RKO (cell line): Measurements from ENCODE around the gene CAMK2D.

ENCODE experiments used
- DNase-seq: peaks from one replicate; pipeline ENCODE4 v3.0.0-alpha.2; 2016; ENCODE audit warnings: low spot score

The CAMK2D gene

DNA sequence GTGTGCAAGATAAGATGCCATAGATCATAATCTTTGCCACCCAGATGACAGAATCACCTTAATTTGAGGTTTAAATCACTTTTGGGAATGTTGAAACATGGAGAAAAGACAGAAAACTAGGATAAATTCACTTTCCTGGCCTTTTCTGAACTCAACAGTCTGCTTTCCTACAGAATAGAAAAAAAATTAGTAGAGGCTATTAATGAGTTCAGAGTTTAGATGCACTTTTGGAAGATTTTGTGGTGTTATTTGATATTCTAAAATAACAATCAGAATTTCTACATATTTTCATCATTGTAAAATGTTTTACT is 195.9 kb downstream of the CAMK2D start:
- no peak for DNase-seq

DNA sequence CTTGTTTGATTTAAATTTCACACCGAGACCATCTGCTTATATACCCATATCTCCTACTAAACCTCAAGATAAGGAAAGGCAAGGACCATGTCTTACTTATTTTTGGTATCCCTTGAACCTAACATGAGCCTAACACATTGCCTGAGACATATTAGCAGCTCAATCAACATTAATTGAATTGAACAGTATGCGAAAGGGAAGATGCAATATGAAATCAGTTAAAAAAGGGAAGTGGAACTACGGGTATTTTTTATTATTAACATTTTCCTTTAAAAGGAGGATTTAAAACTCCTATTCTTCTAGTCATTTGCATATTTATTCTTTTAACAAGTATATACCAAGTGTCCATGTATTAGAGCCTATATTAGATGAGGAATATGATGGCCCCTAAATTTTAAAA is 197.0 kb downstream of the CAMK2D start:
- DNase-seq: no peak

DNA sequence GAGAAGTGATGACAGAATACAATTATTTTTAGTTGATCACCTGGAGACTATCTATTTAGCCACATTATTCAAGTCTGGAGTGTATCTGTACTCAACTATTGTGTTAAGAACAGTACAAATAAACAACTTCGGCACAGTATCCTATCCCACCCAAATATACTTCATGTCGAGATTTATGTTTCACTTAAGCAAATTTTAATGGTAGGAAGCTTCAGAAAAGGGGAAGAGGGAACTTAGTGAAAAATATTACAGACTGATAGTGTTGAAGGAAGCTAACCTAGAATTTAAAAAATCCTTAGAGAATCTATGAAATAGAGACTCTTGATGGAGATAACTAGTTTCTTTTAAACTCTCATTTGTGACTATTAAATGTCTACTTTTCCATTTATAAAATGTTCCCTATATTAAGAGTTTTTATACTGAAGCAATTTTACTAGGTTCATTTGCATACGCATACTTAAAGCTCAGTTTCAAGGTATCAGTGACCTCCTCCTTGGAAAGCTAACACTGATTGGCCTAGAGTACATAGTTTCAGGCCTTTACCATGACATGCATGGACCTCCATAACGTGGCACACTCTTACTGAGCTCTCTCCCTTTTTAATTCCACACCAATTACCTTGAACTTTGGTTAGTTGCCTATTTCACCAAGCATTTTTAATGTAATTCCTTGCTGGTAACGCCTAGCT is 197.7 kb downstream of the CAMK2D start:
- DNase-seq: no peak

DNA sequence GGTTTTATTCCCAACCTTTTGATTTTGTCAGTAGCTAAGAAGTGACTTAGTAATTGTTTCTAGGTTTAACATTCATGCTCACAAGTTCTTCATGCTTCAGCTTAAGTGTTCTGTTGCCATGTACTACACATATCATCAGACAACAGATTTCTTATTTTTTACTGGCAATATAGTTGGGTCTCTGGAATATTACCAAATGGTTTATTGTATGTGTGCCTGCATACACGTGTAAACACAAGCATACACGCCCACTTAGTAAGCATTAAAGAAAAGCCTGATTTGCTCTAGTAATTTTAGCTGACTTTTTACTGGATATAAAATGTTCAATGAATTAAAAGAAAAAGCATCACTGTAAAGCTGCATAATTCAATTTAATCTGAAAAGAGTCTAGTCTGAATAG is 199.8 kb downstream of the CAMK2D start:
- DNase-seq: no peak

DNA sequence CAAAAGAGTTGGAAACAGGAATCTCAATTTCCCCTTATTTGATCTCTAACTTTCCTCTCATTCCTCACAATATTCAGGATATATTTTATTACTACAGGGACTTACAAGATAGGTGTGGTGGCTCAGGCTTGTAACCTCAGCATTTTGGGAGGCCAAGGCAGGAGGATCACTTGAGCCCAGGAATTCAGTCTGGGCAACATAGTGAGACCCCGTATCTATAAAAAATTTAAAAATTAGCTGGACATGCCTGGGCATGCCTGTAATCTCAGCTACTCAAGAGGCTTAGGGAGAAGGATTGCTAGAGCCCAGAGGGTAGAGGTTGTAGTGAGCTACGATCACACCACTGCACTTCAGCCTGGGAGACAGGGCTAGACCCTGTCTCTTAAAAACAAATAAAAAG is 200.4 kb downstream of the CAMK2D start:
- DNase-seq: no peak

DNA sequence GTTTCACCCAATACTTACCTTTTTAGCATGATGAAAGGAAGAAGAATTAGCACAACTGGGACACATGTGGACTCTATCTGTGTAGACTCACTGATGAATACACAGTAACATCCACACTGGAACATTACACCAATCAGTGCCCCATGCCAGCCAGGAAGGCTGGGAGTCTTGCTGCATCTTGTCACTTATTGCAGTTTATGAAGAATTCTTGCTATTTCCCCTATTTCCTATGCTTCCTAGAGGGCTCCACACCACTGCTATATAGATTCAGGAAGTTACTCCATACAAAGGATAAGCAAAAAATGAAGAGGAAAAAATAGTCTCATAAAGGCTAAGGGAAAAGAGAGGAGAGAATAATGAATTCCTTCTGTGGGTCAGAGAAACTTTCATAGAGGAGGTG is 201.0 kb downstream of the CAMK2D start:
- DNase-seq: no peak

DNA sequence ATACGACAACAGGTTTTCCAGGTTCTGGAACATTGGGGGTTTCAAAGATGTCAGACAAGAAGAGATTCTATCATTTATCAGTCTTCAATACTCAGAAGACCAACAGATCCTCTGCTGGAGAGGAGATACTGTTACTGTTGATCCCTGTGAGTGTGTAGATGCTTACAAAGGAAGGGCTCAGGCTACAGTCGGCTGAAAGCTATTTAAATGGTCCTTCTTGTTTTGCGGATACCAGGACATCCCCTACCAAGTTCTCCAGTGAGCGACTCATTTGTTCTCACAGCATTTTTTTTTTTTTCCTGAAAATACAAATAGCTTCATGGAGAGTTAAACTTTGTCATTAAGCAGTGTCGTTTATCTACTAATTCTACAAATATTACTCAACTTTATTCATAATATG is 201.6 kb downstream of the CAMK2D start:
- DNase-seq: no peak

DNA sequence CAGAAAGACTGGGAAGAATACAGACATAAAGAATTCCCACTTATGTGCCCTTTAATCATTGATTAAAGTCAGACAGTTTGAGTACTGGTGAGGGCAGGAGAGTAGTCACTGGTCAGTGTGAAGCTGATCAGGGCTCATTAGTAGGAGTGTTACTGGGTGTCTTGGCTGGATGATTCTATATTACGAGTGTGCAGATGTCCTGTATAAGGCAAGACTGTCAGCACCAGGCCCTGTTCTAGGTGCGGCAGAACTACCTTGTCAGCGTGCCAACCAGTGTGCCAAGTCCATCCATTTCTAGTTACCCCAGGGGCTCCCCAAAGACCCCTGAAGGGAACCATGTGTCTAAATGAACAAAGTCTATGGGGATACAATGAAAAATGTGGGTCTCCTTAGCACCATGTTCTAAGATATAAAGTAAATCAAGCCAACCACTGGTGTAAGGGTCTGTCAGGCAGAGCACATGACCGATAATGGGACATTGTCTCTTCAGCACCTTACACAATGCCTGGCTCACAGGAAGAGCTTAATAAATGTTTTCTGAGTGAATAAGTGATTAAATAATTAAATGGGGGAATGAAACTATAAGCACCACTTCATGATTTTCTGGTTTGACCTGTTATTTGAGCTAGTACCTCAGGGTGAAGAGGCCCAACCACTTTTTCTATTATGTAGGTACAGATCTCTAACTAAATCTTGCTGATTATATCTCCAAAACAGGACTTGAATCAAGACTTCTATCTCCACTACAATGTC is 205.0 kb downstream of the CAMK2D start:
- no peak for DNase-seq

DNA sequence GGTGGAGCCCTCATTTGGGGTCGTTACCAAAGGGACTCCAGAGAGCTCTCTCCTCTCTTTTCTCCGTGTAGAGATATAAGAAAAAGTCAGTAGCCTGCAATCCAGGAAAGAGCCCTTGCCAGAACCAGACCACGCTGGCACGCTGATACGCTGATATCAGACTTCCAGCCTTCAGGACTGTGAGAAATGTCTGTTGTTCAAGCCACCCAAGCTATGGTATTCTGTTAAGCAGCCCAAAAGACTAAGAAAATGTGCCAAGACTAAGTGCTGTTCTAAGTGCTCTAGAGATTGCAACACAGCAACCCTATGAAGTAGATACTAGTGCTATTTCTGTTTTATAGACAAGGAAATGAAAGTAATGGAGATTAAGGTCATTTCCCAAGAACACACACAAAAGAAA is 205.7 kb downstream of the CAMK2D start:
- DNase-seq: no peak

DNA sequence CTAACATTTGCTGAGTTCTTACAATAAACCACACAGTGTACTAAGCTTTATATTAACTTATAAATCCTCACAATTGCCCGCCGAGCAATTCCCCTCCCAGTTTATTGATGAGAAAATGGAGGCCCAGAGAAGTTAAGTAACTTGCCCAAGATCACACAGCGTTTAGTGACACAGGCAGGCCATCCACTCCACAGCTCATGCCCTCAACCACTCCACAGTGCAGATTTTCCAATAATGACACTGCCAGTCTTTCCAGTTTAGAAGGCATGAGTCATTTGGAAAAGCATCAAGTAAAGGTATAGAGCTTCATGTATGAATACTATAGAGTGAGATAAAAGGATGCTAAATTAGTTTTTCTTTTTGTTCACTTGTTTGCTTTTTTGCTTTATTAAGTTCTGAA is 208.5 kb downstream of the CAMK2D start:
- DNase-seq: no peak

DNA sequence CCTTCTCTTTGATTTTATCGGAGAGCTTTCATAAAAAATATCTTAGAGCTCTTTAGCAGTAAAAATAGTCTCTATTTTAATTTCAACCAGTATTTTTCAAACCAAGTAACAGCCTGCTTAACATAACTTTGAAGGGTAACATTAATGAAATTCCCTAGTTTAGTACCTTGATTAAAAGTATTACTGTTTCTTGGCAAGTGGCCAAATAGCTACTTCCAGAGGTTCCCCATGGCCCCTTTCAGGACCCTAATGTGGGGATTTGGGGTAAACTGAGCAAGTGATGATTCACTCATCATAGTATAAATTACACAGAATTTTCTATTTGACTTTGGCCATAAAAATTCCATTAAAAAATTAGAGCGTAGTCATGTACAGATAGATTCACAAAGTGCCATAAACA is 211.0 kb downstream of the CAMK2D start:
- no peak for DNase-seq

DNA sequence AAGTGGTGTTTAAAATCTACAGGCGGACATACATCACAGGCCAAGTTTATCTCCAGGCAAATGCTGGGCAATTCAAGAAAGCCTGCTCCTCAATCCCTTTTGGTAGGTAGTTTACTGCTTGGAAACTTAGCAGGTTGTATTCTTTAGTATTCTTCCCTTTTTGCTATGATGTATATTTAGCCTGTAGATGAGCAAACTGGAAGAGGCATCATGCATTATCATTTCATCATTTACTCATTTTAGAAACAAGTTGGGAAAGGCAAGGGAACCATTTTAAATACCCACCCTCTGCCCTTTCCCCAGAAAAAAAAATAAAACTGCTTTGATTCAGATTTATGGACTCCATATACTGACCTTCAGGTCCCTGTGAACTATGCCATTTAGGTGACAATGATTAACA is 213.2 kb downstream of the CAMK2D start:
- no peak for DNase-seq

DNA sequence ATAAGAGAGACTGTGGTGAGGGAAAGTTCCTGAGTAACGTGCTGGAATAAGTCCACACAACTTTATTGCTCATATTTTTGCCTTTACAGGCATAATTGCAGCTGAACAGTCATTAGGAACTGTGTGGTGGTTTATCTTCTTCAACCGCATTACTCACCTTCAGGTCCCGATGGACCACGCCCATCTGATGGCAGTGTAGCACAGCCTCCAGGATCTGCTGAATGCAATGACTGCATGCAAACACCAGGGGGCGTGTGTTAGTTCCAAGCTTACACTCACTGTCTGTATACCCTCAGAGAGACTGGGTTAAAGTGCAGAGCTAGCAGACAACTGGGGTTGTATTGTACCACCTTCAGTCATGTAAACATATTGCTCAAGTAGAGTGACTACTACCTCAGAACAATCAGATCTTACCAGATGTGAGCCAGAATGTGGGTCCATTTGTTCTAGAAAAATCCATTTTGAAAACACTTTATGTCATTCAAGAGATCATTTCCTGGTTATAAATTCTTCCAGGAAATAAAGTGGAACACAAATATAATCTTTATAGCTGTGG is 214.0 kb downstream of the CAMK2D start:
- DNase-seq: peak; percentile 98

DNA sequence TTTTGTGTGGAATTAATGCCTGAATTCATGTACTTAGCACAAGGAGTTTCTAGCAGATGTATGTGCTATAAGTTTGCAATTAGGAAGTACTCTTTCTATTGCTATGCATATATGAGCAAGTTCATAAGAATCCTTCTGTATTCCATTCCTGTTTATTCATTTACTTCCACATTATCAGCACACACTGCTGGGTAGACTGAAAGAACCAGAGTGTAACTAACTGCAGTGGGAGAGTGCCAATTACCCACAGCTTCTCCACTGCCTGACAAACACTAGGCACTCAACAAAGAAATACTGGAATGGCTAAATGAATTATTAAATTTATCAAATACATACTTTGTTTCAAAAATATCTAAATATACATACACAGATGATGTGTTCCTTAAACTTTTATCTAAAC is 219.6 kb downstream of the CAMK2D start:
- DNase-seq: no peak

DNA sequence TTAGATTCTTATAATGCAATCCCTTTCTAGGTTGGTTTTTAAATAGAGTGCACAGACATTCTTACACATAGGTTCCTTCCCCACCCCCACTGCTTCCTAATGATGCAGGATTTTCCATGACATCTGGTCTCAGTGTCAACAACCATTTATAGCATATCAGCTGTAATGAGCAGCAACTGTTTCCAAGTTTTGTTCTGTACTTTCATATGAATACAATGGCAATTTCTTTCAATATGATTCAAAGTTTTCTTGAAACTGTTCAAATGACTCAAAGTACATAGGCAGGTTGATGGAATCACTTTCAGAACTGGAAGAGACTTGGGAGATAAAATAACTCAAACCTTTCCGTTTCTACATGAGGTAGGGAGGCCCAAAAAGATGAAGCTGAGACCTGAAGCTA is 220.7 kb downstream of the CAMK2D start:
- no peak for DNase-seq

DNA sequence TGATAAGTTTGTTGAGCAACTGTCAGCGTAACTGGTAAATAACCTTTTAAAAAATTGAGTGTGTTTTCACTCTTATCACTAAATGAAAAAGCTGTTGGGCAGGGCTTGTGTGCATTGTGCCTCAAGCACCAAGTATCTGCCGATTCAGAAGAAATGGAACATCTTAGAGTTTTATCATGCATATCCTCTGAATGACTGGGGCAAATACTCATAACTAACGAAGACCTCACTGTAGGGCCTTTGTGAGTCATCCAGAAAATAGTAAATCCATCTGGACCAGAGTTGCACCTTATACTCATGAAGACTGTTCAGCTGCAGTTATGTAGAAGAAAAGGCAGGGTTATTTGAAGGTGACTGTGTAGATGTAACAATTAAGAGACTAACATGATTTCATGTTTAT is 222.1 kb downstream of the CAMK2D start:
- peak; percentile 69 for DNase-seq

DNA sequence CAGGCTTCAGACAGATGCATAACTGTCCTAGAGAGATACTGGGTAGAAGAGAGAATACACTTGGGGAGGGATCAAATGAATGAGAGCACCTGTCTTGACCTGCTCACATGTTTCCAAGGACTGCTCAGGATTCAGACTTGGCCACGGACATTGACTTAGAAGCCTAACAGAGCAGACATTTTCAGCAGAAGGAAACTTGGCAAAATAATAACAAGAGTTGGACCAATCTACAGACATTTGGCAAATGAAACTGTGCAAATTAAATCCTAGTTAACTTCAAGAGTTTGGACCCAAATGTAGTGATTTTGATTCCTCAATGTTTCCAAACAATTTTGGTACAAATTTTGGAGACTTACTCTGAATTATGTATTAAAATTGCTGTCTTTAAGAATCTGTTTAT is 223.9 kb downstream of the CAMK2D start:
- DNase-seq: no peak

DNA sequence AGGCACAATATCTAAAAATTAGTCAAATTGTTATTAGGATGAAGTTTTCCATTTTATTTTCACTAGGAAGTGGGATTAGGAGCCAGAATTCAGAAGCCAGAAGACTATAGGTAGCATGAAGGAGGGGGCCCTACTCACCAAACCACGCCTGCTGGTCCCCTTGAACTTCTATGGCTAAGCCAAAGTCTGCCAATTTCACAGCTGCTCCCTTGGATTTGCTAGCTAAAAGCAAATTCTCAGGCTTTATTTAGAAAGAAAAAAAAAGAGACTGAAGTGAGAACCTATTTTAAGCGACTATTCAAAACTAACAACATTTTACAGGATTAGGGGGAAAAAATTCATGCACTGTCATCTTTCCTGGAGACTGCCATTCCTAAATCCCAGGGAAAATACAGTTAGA is 224.3 kb downstream of the CAMK2D start:
- no peak for DNase-seq

DNA sequence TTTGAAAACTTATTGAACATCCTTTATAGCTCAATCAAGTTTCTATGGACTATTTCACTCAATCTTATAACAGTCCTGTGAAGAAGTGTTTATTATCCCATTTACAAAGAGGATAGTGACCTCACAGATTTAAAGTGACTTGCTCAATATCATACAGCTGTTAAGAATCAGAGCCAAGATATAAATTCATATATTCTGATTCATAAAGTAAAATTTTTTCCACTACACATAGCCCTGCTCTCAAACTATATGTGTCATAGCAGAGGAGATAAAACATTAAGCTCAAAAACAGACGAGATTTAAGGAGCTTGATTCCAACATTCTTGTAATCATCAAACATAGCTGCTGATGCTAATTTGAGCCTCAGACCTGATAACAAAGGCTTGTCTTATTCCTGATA is 226.8 kb downstream of the CAMK2D start:
- DNase-seq: peak; percentile 42

DNA sequence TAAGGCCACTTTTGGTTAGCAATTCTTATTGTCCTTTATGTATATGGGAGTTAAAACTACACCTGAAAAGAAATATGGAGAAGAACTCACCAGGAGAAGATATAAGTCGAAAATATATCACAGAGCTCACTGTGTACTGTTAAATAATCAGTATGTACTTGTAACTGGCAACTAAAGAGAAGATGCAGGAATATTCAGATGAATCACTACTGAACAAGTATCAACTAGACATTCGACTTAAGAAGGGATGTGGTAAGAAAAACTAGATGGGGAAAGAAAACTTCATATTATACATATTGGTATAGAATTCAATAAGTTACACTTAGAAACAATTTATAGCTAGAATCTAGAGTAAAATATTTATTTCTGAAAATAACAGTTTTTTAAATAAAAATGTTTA is 230.0 kb downstream of the CAMK2D start:
- no peak for DNase-seq

DNA sequence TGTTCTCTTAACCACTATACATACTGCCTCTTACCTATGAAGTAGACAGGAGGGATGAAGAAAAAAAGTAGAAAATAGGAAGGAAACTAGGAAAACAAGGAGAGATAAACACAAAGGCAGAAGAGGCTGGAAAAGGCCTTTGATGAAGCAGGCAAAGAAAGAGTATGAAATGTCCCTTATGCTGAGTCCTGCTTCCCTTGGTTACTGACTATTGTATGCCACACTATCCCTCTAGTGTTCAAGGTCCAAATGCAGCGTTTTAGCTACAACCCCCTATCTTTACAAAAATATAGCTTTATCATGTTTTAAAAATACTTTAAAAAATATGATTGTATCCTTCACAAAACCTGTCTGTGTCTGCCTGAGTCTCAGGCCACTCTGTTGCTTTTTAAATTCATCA is 233.1 kb downstream of the CAMK2D start:
- DNase-seq: no peak

DNA sequence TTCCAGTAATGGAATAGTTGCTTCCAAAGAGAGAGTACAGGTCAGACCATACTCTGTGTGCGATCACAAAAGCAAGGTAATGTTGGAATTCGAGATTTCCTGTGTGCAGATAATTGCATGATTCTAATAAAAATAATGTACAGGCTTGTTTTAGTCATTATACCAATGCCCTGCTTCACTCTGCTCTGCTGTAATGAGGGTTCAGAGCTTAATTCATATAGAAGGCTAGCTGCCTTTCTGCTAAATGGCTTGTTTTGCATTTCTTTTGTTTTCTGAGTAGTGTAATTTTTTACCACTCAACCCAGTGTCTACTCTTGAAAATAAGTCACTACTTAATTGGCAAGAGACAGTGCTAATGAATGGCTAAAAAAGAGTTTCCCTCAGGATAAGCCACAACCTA is 236.0 kb downstream of the CAMK2D start:
- no peak for DNase-seq

DNA sequence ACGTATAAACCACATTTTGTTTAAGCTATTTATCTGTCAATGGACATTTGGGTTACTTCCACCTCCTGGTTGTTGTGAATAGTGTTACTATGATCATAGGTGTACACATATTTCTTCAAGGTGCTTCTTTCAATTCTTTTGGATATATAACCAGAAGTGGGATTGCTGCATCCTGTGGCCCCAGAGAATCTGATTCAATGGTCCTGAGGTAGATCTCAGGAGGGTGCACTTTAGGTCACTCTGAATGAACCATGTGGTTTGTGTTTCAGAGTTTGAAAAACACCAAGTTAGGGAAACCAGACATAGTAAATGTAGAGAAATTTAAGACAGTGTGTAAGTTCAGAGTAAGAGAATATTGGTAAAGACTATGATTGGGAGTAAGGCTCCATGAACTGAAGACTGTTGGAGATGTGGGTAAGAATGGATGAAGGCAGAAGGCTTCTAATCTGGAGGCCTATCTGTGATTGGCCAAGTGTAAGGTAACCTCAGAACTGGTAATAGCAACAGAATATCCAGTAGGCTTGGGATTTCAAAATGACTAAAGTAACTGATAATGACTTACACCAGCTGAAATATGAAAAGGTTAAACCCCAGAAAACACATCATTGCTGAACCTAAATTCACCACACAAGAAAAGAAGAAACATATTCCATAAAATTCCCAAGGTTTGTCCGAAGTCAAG is 236.9 kb downstream of the CAMK2D start:
- DNase-seq: no peak
